22Rv1 (cell line): Measurements from ENCODE around the gene C1GALT1.

Experiments used
- CTCF ChIP-seq: fragments of 450-650 bp; IDR thresholded peaks from 2 replicates; pipeline ENCODE4 v1.5.1; 2017; ENCODE audit warnings: mild to moderate bottlenecking
- ZFX ChIP-seq: fragments of 450-650 bp; IDR thresholded peaks from 2 replicates; pipeline ENCODE4 v1.6.1; 2017; ENCODE audit warnings: antibody characterized with exemption, borderline replicate concordance

DNA sequence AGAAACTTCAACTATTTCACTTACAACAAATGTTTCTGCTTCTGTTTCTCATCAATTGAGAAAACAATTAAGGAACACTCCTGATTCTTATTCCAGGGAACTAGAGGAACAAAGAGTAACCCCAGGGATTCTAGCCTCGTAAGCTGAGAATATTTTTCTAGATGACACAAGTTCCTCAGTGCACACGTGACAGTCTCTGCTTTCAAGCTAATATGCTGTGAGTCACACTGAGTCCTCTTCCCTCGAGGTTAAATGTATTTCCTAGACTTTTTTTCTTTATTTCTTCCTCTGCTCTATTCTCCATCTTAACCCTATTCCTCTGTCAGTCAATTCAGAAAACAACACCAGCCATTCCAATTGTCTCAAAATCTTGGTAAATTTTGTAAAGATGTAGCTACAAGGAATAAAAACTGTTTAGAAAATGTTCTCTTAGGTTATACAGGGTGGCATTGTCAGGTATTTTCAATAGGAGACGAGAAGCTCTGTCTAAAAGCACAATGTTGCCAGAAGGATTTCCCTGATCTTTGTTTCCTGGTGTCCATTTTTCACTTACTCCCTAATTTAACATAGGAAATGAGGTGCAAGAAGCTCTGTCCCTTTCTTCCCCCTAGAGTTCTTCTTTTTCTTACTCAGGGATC is 5.8 kb upstream of the C1GALT1 start:
- TF ChIP-seq CTCF, result no peak
- TF ChIP-seq ZFX, result no peak
